ENCODE data around the gene EFNA5. TPM values are rescaled to one million over a fixed set of nuclear protein-coding genes. Genes with fewer than 3 reads are reported as not detected.

The EFNA5 gene
- total and polyA plus RNA-seq, 4 donors: 0.14 to 0.93 (median 0.54) TPM

GRCh38 chr5:107532916-107533315, 137.8 kb downstream of the EFNA5 start:
- WGBS: 95% methylated on average over 7 of the region's 7 CpGs

GRCh38 chr5:107532169-107532878, 138.4 kb downstream of the EFNA5 start:
- Histone ChIP-seq H3K9me3 (ENCODE audit: control insufficient read depth in 4 of 4, low read length in 3 of 4) (no peaks in the 10 kb centered on the region), H3K4me3 (ENCODE audit: low read depth in 1 of 3, low read length in 3 of 3) (no peak overlapping the region), H3K4me1 (ENCODE audit: control insufficient read depth in 4 of 4, insufficient read depth in 4 of 4, low read length in 3 of 4) (no peaks in the 10 kb centered on the region), H3K27me3 (ENCODE audit: control insufficient read depth in 4 of 4, insufficient read depth in 4 of 4, low read length in 3 of 4) (no peaks in the 10 kb centered on the region), H3K36me3 (ENCODE audit: control insufficient read depth in 4 of 4, insufficient read depth in 3 of 4, low read depth in 1 of 4, low read length in 3 of 4) (no peaks in the 10 kb centered on the region), H3K9ac (ENCODE audit: low read depth in 1 of 2, low read length in 2 of 2) (no peak overlapping the region), H3K27ac (ENCODE audit: low read depth in 1 of 2, low read length in 2 of 2) (no peak overlapping the region)
- TF ChIP-seq HNF4G (IDR thresholded peaks at IDR 0.05) (no peak), RAD21 (IDR thresholded peaks at IDR 0.05) (no peak), HNF4A (conservative IDR thresholded peaks at IDR 0.05) (no peak), GABPA (IDR thresholded peaks at IDR 0.05 in 1 of 2, conservative IDR thresholded peaks at IDR 0.05 in 1 of 2) (no peak), SP1 (IDR thresholded peaks at IDR 0.05) (no peak), FOXA2 (IDR thresholded peaks at IDR 0.05) (no peak)
- no peak for DNase-seq (ENCODE audit: low spot score)
- 89% methylated on average over 10 of the region's 10 CpGs for WGBS

More at GRCh38 chr5:107532916-107533315, 137.8 kb downstream of the EFNA5 start:
- no peak for DNase-seq (ENCODE audit: low spot score)
- Histone ChIP-seq H3K27ac (ENCODE audit: low read depth in 1 of 2, low read length in 2 of 2) (no peak overlapping the region), H3K36me3 (ENCODE audit: control insufficient read depth in 4 of 4, insufficient read depth in 3 of 4, low read depth in 1 of 4, low read length in 3 of 4) (no peaks in the 10 kb centered on the region), H3K4me1 (ENCODE audit: control insufficient read depth in 4 of 4, insufficient read depth in 4 of 4, low read length in 3 of 4) (no peaks in the 10 kb centered on the region), H3K9me3 (ENCODE audit: control insufficient read depth in 4 of 4, low read length in 3 of 4) (no peaks in the 10 kb centered on the region), H3K4me3 (ENCODE audit: low read depth in 1 of 3, low read length in 3 of 3) (no peak overlapping the region), H3K9ac (ENCODE audit: low read depth in 1 of 2, low read length in 2 of 2) (no peak overlapping the region), H3K27me3 (ENCODE audit: control insufficient read depth in 4 of 4, insufficient read depth in 4 of 4, low read length in 3 of 4) (no peaks in the 10 kb centered on the region)
- TF ChIP-seq NR2F2 (IDR thresholded peaks at IDR 0.05) (no peak), RXRA (IDR thresholded peaks at IDR 0.05) (no peak)

DNA sequence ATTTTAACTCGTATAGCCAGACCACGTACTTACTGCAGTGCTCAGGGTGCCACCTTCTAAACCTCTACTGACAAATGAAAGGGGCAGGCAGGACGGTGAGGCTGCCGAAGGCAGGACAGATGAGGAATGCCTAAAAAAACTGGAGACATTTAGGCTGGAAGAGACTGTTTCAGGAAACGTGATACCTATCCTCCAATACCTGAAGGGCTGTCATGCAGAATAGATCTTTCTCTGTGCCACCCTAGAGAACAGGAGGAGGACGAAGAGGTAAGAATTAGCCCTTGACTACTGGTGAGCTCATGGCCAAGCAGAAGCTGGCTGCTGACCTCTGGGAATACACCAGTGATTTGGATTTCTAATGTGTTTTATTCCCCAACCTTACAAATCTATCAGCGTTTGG, 139.4 kb downstream of the EFNA5 start:
- Histone ChIP-seq H3K27ac (ENCODE audit: low read depth in 1 of 2, low read length in 2 of 2) (no peak overlapping the region), H3K27me3 (ENCODE audit: control insufficient read depth in 4 of 4, insufficient read depth in 4 of 4, low read length in 3 of 4) (no peaks in the 10 kb centered on the region), H3K36me3 (ENCODE audit: control insufficient read depth in 4 of 4, insufficient read depth in 3 of 4, low read depth in 1 of 4, low read length in 3 of 4) (no peaks in the 10 kb centered on the region), H3K4me1 (ENCODE audit: control insufficient read depth in 4 of 4, insufficient read depth in 4 of 4, low read length in 3 of 4) (no peaks in the 10 kb centered on the region), H3K9me3 (ENCODE audit: control insufficient read depth in 4 of 4, low read length in 3 of 4) (no peaks in the 10 kb centered on the region), H3K9ac (ENCODE audit: low read depth in 1 of 2, low read length in 2 of 2) (no peak overlapping the region), H3K4me3 (ENCODE audit: low read depth in 1 of 3, low read length in 3 of 3) (no peak overlapping the region)
- DNase-seq (ENCODE audit: low spot score): no peak
- 86% methylated on average over 7 of the region's 7 CpGs for WGBS
- TF ChIP-seq FOXA1 (IDR thresholded peaks at IDR 0.05) (no peak), HNF4A (conservative IDR thresholded peaks at IDR 0.05) (no peak), MAX (IDR thresholded peaks at IDR 0.05) (no peak), HNF4G (IDR thresholded peaks at IDR 0.05) (no peak), REST (IDR thresholded peaks at IDR 0.05) (no peak), ATF3 (IDR thresholded peaks at IDR 0.05) (no peak), NR2F2 (IDR thresholded peaks at IDR 0.05) (no peak), RXRA (IDR thresholded peaks at IDR 0.05) (no peak), TAF1 (conservative IDR thresholded peaks at IDR 0.05) (no peak), ZBTB33 (IDR thresholded peaks at IDR 0.05) (no peak), YY1 (IDR thresholded peaks at IDR 0.05) (no peak), SP1 (IDR thresholded peaks at IDR 0.05) (no peak), JUND (IDR thresholded peaks at IDR 0.05) (no peak), FOXA2 (IDR thresholded peaks at IDR 0.05) (no peak), GABPA (IDR thresholded peaks at IDR 0.05 in 1 of 2, conservative IDR thresholded peaks at IDR 0.05 in 1 of 2) (no peak)
- TF ChIP-seq, protein P1, sequence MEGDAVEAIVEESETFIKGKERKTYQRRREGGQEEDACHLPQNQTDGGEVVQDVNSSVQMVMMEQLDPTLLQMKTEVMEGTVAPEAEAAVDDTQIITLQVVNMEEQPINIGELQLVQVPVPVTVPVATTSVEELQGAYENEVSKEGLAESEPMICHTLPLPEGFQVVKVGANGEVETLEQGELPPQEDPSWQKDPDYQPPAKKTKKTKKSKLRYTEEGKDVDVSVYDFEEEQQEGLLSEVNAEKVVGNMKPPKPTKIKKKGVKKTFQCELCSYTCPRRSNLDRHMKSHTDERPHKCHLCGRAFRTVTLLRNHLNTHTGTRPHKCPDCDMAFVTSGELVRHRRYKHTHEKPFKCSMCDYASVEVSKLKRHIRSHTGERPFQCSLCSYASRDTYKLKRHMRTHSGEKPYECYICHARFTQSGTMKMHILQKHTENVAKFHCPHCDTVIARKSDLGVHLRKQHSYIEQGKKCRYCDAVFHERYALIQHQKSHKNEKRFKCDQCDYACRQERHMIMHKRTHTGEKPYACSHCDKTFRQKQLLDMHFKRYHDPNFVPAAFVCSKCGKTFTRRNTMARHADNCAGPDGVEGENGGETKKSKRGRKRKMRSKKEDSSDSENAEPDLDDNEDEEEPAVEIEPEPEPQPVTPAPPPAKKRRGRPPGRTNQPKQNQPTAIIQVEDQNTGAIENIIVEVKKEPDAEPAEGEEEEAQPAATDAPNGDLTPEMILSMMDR (IDR thresholded peaks at IDR 0.05; ENCODE audit: low read depth, low read length, missing input control): no peak

Measured in liver (tissue), 9 donors.